ENCODE results near the gene HMCN1. TPM values are rescaled to one million over a fixed set of nuclear protein-coding genes. Genes with fewer than 3 reads are reported as not detected.

HMCN1 gene
- total RNA-seq, 1 donor from 2014 or later = 22.2 TPM

DNA sequence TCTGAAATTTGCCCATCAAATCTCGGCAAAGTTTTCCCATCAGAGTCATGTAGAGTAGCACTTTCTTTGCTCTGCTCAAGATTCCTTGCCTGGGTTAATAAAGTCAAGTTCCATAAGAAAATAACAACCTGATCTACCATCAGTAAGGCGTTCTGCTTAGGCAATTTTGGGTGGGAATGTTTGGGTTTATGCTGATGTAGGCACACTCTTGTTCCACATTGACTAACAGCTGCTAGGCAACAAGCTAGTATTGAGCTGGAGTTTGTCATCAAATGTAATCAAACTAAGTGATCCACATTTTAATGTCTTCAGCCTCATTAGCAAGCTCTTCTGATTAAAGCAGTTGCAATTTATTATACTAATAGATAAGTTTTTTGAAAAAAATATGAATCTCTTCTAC, 12.1 kb upstream of the HMCN1 start:
- H3K27me3 Mint-ChIP-seq (ENCODE audit: unreplicated experiment) = peaks cover 2% of the 10 kb centered on the region
- H3K4me3 Mint-ChIP-seq (ENCODE audit: unreplicated experiment) = no peak overlapping the region
- H3K27ac Mint-ChIP-seq (ENCODE audit: unreplicated experiment) = no peak overlapping the region
- DNase-seq (ENCODE audit: low spot score) = no peak
- no peaks in the 10 kb centered on the region for H3K36me3 Mint-ChIP-seq (ENCODE audit: low read depth, unreplicated experiment)
- no peaks in the 10 kb centered on the region for H3K9me3 Mint-ChIP-seq (ENCODE audit: unreplicated experiment)
- peaks cover under 1% of the 10 kb centered on the region for H3K4me1 Mint-ChIP-seq (ENCODE audit: unreplicated experiment)
- no peak for TF ChIP-seq CTCF (IDR thresholded peaks at IDR 0.05; ENCODE audit: unreplicated experiment)

DNA sequence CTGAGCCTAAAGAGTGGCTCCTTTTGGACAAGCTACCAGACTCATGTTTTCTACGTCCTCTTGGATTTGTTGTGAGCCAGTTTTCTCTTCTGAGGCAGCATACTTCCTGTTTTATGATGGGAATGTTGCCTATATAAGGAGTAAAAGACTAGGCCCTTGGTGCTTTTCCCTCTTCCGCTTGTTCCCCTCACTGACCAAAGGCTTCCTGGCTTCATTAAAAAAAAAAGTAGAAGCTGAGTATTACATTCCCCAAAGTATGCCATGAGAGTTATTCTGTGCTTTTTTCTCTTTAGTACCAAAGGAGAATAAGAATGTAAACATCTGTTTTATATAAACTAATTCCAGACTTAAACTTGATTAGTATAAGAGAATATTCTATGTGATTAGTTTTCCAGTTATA, 6.5 kb upstream of the HMCN1 start:
- Mint-ChIP-seq H3K4me1 (ENCODE audit: unreplicated experiment) (peaks cover 3% of the 10 kb centered on the region), H3K4me3 (ENCODE audit: unreplicated experiment) (no peak overlapping the region), H3K9me3 (ENCODE audit: unreplicated experiment) (no peaks in the 10 kb centered on the region), H3K27ac (ENCODE audit: unreplicated experiment) (no peak overlapping the region), H3K36me3 (ENCODE audit: low read depth, unreplicated experiment) (no peaks in the 10 kb centered on the region), H3K27me3 (ENCODE audit: unreplicated experiment) (no peaks in the 10 kb centered on the region)
- TF ChIP-seq CTCF (IDR thresholded peaks at IDR 0.05; ENCODE audit: unreplicated experiment) = no peak
- no peak for DNase-seq (ENCODE audit: low spot score)

DNA sequence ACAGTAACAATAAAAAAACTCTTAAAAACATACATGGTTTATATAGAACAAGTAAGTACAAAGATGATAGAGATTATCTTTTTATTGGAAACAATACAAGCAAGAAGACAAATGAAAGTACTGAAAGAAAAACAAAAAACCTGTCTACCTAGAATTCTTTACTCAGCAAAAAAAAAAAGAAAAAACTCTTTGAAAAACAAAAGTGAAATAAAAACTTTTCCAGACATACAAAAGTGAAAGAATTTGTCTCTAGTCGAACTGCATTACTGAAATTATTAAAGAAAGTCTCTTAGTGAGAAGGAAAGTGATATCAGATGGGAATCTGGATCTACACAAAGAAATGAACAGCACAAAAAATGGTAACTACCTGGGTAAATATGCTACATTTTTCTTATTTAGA, 2.7 kb upstream of the HMCN1 start:
- no peaks in the 10 kb centered on the region for H3K27me3 Mint-ChIP-seq (ENCODE audit: unreplicated experiment)
- no peak for DNase-seq (ENCODE audit: low spot score)
- H3K27ac Mint-ChIP-seq (ENCODE audit: unreplicated experiment) = no peak overlapping the region
- no peak for TF ChIP-seq CTCF (IDR thresholded peaks at IDR 0.05; ENCODE audit: unreplicated experiment)
- no peak overlapping the region for H3K4me3 Mint-ChIP-seq (ENCODE audit: unreplicated experiment)
- peaks cover 28% of the 10 kb centered on the region for H3K4me1 Mint-ChIP-seq (ENCODE audit: unreplicated experiment)
- H3K9me3 Mint-ChIP-seq (ENCODE audit: unreplicated experiment) = no peaks in the 10 kb centered on the region
- no peaks in the 10 kb centered on the region for H3K36me3 Mint-ChIP-seq (ENCODE audit: low read depth, unreplicated experiment)

GRCh38 chr1:185732951-185733350, 1.2 kb upstream of the HMCN1 start:
- Mint-ChIP-seq H3K36me3 (ENCODE audit: low read depth, unreplicated experiment) (no peaks in the 10 kb centered on the region), H3K4me1 (ENCODE audit: unreplicated experiment) (peaks cover 25% of the 10 kb centered on the region), H3K27me3 (ENCODE audit: unreplicated experiment) (no peaks in the 10 kb centered on the region), H3K27ac (ENCODE audit: unreplicated experiment) (peak overlapping the region; percentile 85), H3K4me3 (ENCODE audit: unreplicated experiment) (peak overlapping the region; percentile 14), H3K9me3 (ENCODE audit: unreplicated experiment) (no peaks in the 10 kb centered on the region)
- DNase-seq (ENCODE audit: low spot score) = no peak
- TF ChIP-seq CTCF (IDR thresholded peaks at IDR 0.05; ENCODE audit: unreplicated experiment) = no peak

- peak overlapping the region; percentile 88 for H3K4me3 Mint-ChIP-seq (ENCODE audit: unreplicated experiment)
- peaks cover 25% of the 10 kb centered on the region for H3K4me1 Mint-ChIP-seq (ENCODE audit: unreplicated experiment)
- H3K27me3 Mint-ChIP-seq (ENCODE audit: unreplicated experiment) = no peaks in the 10 kb centered on the region
- DNase-seq (ENCODE audit: low spot score) = no peak
- peak overlapping the region; percentile 68 for H3K27ac Mint-ChIP-seq (ENCODE audit: unreplicated experiment)
- H3K36me3 Mint-ChIP-seq (ENCODE audit: low read depth, unreplicated experiment) = peaks cover 3% of the 10 kb centered on the region
- TF ChIP-seq CTCF (IDR thresholded peaks at IDR 0.05; ENCODE audit: unreplicated experiment) = no peak
- no peaks in the 10 kb centered on the region for H3K9me3 Mint-ChIP-seq (ENCODE audit: unreplicated experiment)
Measured at GRCh38 chr1:185734929-185735700, 924 bp downstream of the HMCN1 start.

Measured in endothelial cell (in vitro differentiated cells).